Astrocyte (in vitro differentiated cells and primary cell): ENCODE measurements around the gene BZW1. TPM values are rescaled to one million over a fixed set of nuclear protein-coding genes. Genes with fewer than 3 reads are reported as not detected.

Experiments used
- DNase-seq: peaks from one replicate; pipeline ENCODE4 v3.0.0-alpha.2; 2010; ENCODE audit warnings: low read depth
- FAIRE-seq: peaks from 2 replicates; lab custom pipeline; 2011; peaks lifted over from hg19 to GRCh38; lab: Jason Lieb, UNC
- H2AFZ ChIP-seq: 2 replicates; pipeline ENCODE4 v1.6.0; 2012; ENCODE audit warnings: low read depth, low read length, inconsistent platforms
- H3K27ac ChIP-seq: 2 replicates; pipeline ENCODE4 v1.5.1; 2011; ENCODE audit warnings: low read depth, low read length, inconsistent platforms
- H3K27me3 ChIP-seq: 2 replicates; pipeline ENCODE4 v1.6.0; 2011; ENCODE audit warnings: low read length, inconsistent platforms; ENCODE audit not compliant: insufficient read depth
- H3K36me3 ChIP-seq: 2 replicates; pipeline ENCODE4 v1.5.1; 2011; ENCODE audit warnings: low read length, inconsistent platforms; ENCODE audit not compliant: insufficient read depth
- H3K4me1 ChIP-seq: 2 replicates; pipeline ENCODE4 v1.5.1; 2011; ENCODE audit warnings: low read length, inconsistent platforms; ENCODE audit not compliant: insufficient read depth
- H3K4me2 ChIP-seq: 2 replicates; pipeline ENCODE4 v1.6.0; 2012; ENCODE audit warnings: low read length, inconsistent platforms
- H3K4me3 ChIP-seq: 2 replicates; pipeline ENCODE4 v1.5.1; 2011; ENCODE audit warnings: low read depth, mild to moderate bottlenecking, low read length, inconsistent platforms; ENCODE audit not compliant: insufficient read depth
- H3K79me2 ChIP-seq: 2 replicates; pipeline ENCODE4 v1.6.0; 2012; ENCODE audit warnings: mild to moderate bottlenecking, low read length, inconsistent platforms; ENCODE audit not compliant: insufficient read depth
- H3K9ac ChIP-seq: 2 replicates; pipeline ENCODE4 v1.6.0; 2012; ENCODE audit warnings: mild to moderate bottlenecking, low read length, inconsistent platforms
- H3K9me3 ChIP-seq: 2 replicates; pipeline ENCODE4 v1.5.1; 2012; ENCODE audit warnings: low read depth, mild to moderate bottlenecking, low read length, inconsistent platforms; ENCODE audit not compliant: insufficient read depth
- H4K20me1 ChIP-seq: 2 replicates; pipeline ENCODE4 v1.6.0; 2012; ENCODE audit warnings: low read length, inconsistent platforms; ENCODE audit not compliant: insufficient read depth
- H3K27ac Mint-ChIP-seq: one replicate; pipeline ENCODE4 v1.8.0; 2021; ENCODE audit warnings: mild to moderate bottlenecking, mixed read lengths; ENCODE audit not compliant: unreplicated experiment
- H3K27me3 Mint-ChIP-seq: one replicate; pipeline ENCODE4 v1.8.0; 2021; ENCODE audit warnings: low read depth, mixed read lengths; ENCODE audit not compliant: unreplicated experiment
- H3K36me3 Mint-ChIP-seq: one replicate; pipeline ENCODE4 v1.8.0; 2021; ENCODE audit warnings: low read depth, mixed read lengths; ENCODE audit not compliant: unreplicated experiment
- H3K4me1 Mint-ChIP-seq: one replicate; pipeline ENCODE4 v1.8.0; 2021; ENCODE audit warnings: low read depth, mixed read lengths; ENCODE audit not compliant: unreplicated experiment
- H3K4me3 Mint-ChIP-seq: one replicate; pipeline ENCODE4 v1.8.0; 2021; ENCODE audit warnings: mild to moderate bottlenecking, moderate library complexity, mixed read lengths; ENCODE audit not compliant: unreplicated experiment
- H3K9me3 Mint-ChIP-seq: one replicate; pipeline ENCODE4 v1.8.0; 2021; ENCODE audit warnings: mild to moderate bottlenecking, mixed read lengths; ENCODE audit not compliant: unreplicated experiment
- EZH2 ChIP-seq: IDR thresholded peaks from 2 replicates; pipeline ENCODE4 v1.6.1; 2012; ENCODE audit warnings: mild to moderate bottlenecking, low read length, inconsistent platforms; ENCODE audit not compliant: insufficient read depth
- total RNA-seq: library from RNA; stranded (reverse); gene quantifications from 2 replicates; pipeline ENCODE4 v1.2.1, GENCODE V29; 2021
- TF ChIP-seq, protein P1 (sequence below): IDR thresholded peaks from 2 replicates; pipeline ENCODE4 v1.5.1; 2011; ENCODE audit warnings: low read depth, mild to moderate bottlenecking, inconsistent platforms, low read length, moderate library complexity; ENCODE audit not compliant: insufficient read depth

BZW1 gene
- total RNA-seq, 1 donor from 2014 or later: 322 TPM

GRCh38 chr2:200820573-200821234 is 9.0 kb downstream of the BZW1 start:
- Histone ChIP-seq H4K20me1 (peaks cover 51% of the 10 kb centered on the region), H3K9ac (no peak overlapping the region), H3K4me3 (no peak overlapping the region), H3K27me3 (no peaks in the 10 kb centered on the region), H3K4me2 (no peak overlapping the region), H3K36me3 (peaks cover 54% of the 10 kb centered on the region), H2AFZ (no peak overlapping the region), H3K79me2 (peaks cover 24% of the 10 kb centered on the region), H3K4me1 (no peaks in the 10 kb centered on the region), H3K9me3 (no peaks in the 10 kb centered on the region), H3K27ac (no peak overlapping the region)
- Mint-ChIP-seq H3K27me3 (no peaks in the 10 kb centered on the region), H3K27ac (peak overlapping the region; percentile 6), H3K9me3 (no peaks in the 10 kb centered on the region), H3K36me3 (peaks cover 20% of the 10 kb centered on the region), H3K4me1 (peaks cover 8% of the 10 kb centered on the region), H3K4me3 (no peak overlapping the region)
- FAIRE-seq (no peak), DNase-seq (no peak)
- TF ChIP-seq EZH2: no peak
- TF ChIP-seq, protein P1, sequence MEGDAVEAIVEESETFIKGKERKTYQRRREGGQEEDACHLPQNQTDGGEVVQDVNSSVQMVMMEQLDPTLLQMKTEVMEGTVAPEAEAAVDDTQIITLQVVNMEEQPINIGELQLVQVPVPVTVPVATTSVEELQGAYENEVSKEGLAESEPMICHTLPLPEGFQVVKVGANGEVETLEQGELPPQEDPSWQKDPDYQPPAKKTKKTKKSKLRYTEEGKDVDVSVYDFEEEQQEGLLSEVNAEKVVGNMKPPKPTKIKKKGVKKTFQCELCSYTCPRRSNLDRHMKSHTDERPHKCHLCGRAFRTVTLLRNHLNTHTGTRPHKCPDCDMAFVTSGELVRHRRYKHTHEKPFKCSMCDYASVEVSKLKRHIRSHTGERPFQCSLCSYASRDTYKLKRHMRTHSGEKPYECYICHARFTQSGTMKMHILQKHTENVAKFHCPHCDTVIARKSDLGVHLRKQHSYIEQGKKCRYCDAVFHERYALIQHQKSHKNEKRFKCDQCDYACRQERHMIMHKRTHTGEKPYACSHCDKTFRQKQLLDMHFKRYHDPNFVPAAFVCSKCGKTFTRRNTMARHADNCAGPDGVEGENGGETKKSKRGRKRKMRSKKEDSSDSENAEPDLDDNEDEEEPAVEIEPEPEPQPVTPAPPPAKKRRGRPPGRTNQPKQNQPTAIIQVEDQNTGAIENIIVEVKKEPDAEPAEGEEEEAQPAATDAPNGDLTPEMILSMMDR: no peak

GRCh38 chr2:200821686-200822245 is 10.1 kb downstream of the BZW1 start:
- Histone ChIP-seq H3K4me1 (no peaks in the 10 kb centered on the region), H2AFZ (no peak overlapping the region), H4K20me1 (peaks cover 44% of the 10 kb centered on the region), H3K4me2 (no peak overlapping the region), H3K4me3 (no peak overlapping the region), H3K27ac (no peak overlapping the region), H3K27me3 (no peaks in the 10 kb centered on the region), H3K9me3 (no peaks in the 10 kb centered on the region), H3K36me3 (peaks cover 47% of the 10 kb centered on the region), H3K79me2 (peaks cover 14% of the 10 kb centered on the region), H3K9ac (no peak overlapping the region)
- H3K4me1 Mint-ChIP-seq: peaks cover 8% of the 10 kb centered on the region
- H3K4me3 Mint-ChIP-seq: no peak overlapping the region
- no peaks in the 10 kb centered on the region for H3K9me3 Mint-ChIP-seq
- DNase-seq (no peak), FAIRE-seq (no peak)
- peaks cover 17% of the 10 kb centered on the region for H3K36me3 Mint-ChIP-seq
- no peaks in the 10 kb centered on the region for H3K27me3 Mint-ChIP-seq
- H3K27ac Mint-ChIP-seq: no peak overlapping the region
- TF ChIP-seq, protein P1: no peak
- TF ChIP-seq EZH2: no peak

DNA sequence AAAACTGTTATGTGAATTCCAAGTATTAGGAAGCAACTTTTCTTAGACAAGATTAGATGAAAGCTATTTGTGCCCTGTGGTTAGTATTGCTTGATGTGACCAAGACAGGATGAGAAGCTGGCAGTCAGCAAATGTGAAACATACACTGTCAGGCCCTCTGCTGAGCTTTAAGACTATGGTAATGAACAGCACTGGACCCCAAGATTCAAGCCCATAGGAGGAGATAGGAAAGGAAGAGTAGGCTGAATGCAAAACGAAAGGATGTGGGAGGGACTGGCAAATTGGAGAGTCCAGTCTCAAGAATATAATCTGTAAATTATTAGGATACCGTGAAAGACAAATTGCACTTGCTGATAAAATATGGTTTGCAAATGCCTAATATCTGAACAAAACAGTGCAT is 16.4 kb downstream of the BZW1 start:
- DNase-seq (no peak), FAIRE-seq (no peak)
- H3K27me3 ChIP-seq: no peaks in the 10 kb centered on the region
- H3K27ac ChIP-seq: no peak overlapping the region
- no peak overlapping the region for H2AFZ ChIP-seq
- no peak overlapping the region for H3K27ac Mint-ChIP-seq
- no peak overlapping the region for H3K9ac ChIP-seq
- TF ChIP-seq, protein P1: no peak
- no peak for TF ChIP-seq EZH2
- no peaks in the 10 kb centered on the region for H3K36me3 ChIP-seq
- H3K27me3 Mint-ChIP-seq: no peaks in the 10 kb centered on the region
- no peaks in the 10 kb centered on the region for H3K4me1 Mint-ChIP-seq
- no peaks in the 10 kb centered on the region for H3K4me1 ChIP-seq
- H3K4me2 ChIP-seq: no peak overlapping the region
- H3K9me3 ChIP-seq: no peaks in the 10 kb centered on the region
- H3K4me3 ChIP-seq: no peak overlapping the region
- no peaks in the 10 kb centered on the region for H3K9me3 Mint-ChIP-seq
- no peaks in the 10 kb centered on the region for H3K79me2 ChIP-seq
- H3K36me3 Mint-ChIP-seq: no peaks in the 10 kb centered on the region
- H4K20me1 ChIP-seq: peaks cover 4% of the 10 kb centered on the region
- no peak overlapping the region for H3K4me3 Mint-ChIP-seq
